Epithelial cell of proximal tubule (primary cell): ENCODE data around the gene PRPF31. TPM values are rescaled to one million over a fixed set of nuclear protein-coding genes. Genes with fewer than 3 reads are reported as not detected.

ENCODE experiments used
- DNase-seq: peaks from one replicate; pipeline ENCODE4 v3.0.0-alpha.2; 2011; ENCODE audit warnings: low read depth
- H3K4me3 ChIP-seq: 2 replicates; pipeline ENCODE4 v1.5.1; 2011; ENCODE audit warnings: low read depth, mild to moderate bottlenecking, low read length
- CTCF ChIP-seq: conservative IDR thresholded peaks from 2 replicates; pipeline ENCODE4 v1.5.1; 2012; ENCODE audit warnings: low read depth, mild to moderate bottlenecking, low read length
- total RNA-seq: library from RNA; depleted of rRNA; stranded (reverse); fragments of >200 nt; gene quantifications from 2 replicates; pipeline ENCODE4 v1.2.3, GENCODE V29; 2015

PRPF31 gene
- total RNA-seq, 1 donor from 2014 or later: 64.3 TPM

GRCh38 chr19:54127688-54128440 lies 12.3 kb downstream of the PRPF31 start:
- no peak overlapping the region for H3K4me3 ChIP-seq
- DNase-seq: no peak
- TF ChIP-seq CTCF: no peak

GRCh38 chr19:54128441-54128725 lies 12.8 kb downstream of the PRPF31 start:
- TF ChIP-seq CTCF: no peak
- no peak overlapping the region for H3K4me3 ChIP-seq
- no peak for DNase-seq

GRCh38 chr19:54128796-54129616 lies 13.5 kb downstream of the PRPF31 start:
- no peak for TF ChIP-seq CTCF

DNA sequence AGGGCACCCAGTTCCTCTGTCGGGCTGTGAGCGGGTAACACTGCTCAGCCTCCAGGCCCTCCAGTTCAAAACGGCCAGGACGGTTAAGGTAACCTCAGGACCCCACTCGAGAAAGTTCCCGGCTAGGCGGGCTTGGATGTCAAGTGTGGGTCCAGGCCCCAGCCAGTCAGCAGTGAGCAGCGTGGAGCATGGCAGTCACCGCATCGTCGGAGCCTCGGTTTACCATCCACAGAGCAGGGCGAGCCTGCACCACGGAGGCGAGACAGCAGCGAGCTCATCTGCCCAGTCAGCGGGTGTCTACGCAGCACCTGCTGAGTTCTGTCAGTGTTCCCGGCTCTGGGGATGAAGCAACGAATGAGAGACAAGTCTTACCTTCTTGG lies 14.1 kb downstream of the PRPF31 start:
- no peak for DNase-seq
- no peak for TF ChIP-seq CTCF
- H3K4me3 ChIP-seq: no peak overlapping the region

More at GRCh38 chr19:54128796-54129616, 13.5 kb downstream of the PRPF31 start:
- H3K4me3 ChIP-seq: no peak overlapping the region
- DNase-seq: no peak

- H3K4me3 ChIP-seq: no peak overlapping the region
- no peak for DNase-seq
- TF ChIP-seq CTCF: no peak
Measured at GRCh38 chr19:54133312-54133956, 17.9 kb downstream of the PRPF31 start.

DNA sequence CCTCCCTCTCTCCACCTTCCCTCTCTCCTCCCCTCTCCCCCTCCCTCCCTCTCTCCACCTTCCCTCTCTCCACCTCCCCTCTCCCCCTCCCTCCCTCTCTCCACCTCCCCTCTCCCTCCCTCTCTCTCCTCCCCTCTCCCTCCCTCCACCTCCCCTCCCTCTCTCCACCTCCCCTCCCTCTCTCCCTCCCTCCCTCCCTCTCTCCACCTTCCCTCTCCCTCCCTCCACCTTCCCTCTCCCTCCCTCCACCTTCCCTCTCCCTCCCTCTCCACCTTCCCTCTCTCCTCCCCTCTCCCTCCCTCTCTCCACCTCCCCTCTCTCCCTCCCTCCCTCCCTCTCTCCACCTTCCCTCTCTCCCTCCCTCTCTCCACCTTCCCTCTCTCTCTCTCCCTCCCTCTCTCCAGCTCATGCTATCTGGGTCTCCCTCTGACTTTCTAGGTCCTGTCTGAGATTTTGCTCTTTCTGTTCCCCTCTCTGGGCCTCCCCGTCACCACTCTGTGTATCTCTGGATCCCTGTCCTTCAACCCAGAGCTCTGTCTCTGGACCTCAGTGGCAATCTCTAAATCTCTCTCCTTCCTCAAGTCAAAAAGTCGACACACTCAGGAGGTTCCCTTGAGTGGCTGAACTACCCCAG lies 18.5 kb downstream of the PRPF31 start:
- TF ChIP-seq CTCF: no peak
- DNase-seq: no peak
- no peak overlapping the region for H3K4me3 ChIP-seq
